ENCODE measurements around the gene NME4. TPM values are rescaled to one million over a fixed set of nuclear protein-coding genes. Genes with fewer than 3 reads are reported as not detected.

NME4 gene
- polyA plus RNA-seq, 2 of the 4 experiments (the other 2 are of a cell fraction) = 239 to 349 TPM

DNA sequence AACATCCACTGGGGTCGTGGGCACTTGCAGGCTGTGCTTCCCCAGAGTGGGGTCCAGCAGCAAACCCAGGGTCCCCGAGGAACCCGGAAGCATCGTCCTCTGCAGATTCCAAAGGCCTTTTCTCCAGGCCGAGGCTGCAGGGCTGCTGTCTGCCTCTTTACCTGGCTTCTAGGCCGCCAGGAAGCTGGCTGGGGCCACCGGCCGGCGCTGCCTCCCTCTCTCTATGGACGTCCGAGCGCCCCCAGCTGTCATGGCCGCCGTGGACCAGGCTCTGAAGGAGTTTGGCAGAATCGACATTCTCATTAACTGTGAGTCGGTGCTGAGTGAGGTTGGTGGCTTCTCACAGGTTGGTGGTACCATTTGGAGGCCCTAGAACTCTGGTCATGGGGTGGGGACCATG is 10.3 kb downstream of the NME4 start:
- FAIRE-seq (no peak), DNase-seq (ENCODE audit: low read depth in 1 of 2, low spot score in 1 of 2) (no peak), ATAC-seq (no peak)
- Histone ChIP-seq H3K4me3 (no peak overlapping the region), H3K9me3 (no peaks in the 10 kb centered on the region), H3K4me2 (no peak overlapping the region), H3K4me1 (0 out of 3 replicates have a peak, but pooled peaks cover 6% of the 10 kb centered on the region), H3K27ac (no peak overlapping the region)
- TF ChIP-seq, protein P1, sequence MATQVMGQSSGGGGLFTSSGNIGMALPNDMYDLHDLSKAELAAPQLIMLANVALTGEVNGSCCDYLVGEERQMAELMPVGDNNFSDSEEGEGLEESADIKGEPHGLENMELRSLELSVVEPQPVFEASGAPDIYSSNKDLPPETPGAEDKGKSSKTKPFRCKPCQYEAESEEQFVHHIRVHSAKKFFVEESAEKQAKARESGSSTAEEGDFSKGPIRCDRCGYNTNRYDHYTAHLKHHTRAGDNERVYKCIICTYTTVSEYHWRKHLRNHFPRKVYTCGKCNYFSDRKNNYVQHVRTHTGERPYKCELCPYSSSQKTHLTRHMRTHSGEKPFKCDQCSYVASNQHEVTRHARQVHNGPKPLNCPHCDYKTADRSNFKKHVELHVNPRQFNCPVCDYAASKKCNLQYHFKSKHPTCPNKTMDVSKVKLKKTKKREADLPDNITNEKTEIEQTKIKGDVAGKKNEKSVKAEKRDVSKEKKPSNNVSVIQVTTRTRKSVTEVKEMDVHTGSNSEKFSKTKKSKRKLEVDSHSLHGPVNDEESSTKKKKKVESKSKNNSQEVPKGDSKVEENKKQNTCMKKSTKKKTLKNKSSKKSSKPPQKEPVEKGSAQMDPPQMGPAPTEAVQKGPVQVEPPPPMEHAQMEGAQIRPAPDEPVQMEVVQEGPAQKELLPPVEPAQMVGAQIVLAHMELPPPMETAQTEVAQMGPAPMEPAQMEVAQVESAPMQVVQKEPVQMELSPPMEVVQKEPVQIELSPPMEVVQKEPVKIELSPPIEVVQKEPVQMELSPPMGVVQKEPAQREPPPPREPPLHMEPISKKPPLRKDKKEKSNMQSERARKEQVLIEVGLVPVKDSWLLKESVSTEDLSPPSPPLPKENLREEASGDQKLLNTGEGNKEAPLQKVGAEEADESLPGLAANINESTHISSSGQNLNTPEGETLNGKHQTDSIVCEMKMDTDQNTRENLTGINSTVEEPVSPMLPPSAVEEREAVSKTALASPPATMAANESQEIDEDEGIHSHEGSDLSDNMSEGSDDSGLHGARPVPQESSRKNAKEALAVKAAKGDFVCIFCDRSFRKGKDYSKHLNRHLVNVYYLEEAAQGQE (IDR thresholded peaks at IDR 0.05) = no peak
- TF ChIP-seq CEBPB (IDR thresholded peaks at IDR 0.05) = no peak
- TF ChIP-seq, protein P2, sequence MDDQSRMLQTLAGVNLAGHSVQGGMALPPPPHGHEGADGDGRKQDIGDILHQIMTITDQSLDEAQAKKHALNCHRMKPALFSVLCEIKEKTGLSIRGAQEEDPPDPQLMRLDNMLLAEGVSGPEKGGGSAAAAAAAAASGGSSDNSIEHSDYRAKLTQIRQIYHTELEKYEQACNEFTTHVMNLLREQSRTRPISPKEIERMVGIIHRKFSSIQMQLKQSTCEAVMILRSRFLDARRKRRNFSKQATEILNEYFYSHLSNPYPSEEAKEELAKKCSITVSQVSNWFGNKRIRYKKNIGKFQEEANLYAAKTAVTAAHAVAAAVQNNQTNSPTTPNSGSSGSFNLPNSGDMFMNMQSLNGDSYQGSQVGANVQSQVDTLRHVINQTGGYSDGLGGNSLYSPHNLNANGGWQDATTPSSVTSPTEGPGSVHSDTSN (IDR thresholded peaks at IDR 0.05) = no peak
- TF ChIP-seq CHD2 (IDR thresholded peaks at IDR 0.05; ENCODE audit: low read length, partially characterized antibody) = no peak
- no peak for TF ChIP-seq HDAC2 (IDR thresholded peaks at IDR 0.05)
- TF ChIP-seq HOXB5 (CRISPR knock-in tag; IDR thresholded peaks at IDR 0.05) = no peak
- no peak for TF ChIP-seq ZSCAN20 (CRISPR knock-in tag; IDR thresholded peaks at IDR 0.05)
- no peak for TF ChIP-seq EHMT2 (IDR thresholded peaks at IDR 0.05; ENCODE audit: low read depth)
- TF ChIP-seq JUN (IDR thresholded peaks at IDR 0.05) = no peak
- no peak for TF ChIP-seq TP53 (CRISPR knock-in tag; IDR thresholded peaks at IDR 0.05)
- TF ChIP-seq HOXB13 (CRISPR knock-in tag; IDR thresholded peaks at IDR 0.05; ENCODE audit: low read depth) = no peak
- ChIA-PET CTCF (interaction anchor here (0.6 kb wide), 1 partner anchor 18 kb away, joined by 3 read pairs; no protein-coding TSS in a partner anchor), POLR2A (no interaction called here)
- WGBS (ENCODE audit: missing lambda C conversion rate) = 92% methylated on average over 9 of the region's 16 CpGs

DNA sequence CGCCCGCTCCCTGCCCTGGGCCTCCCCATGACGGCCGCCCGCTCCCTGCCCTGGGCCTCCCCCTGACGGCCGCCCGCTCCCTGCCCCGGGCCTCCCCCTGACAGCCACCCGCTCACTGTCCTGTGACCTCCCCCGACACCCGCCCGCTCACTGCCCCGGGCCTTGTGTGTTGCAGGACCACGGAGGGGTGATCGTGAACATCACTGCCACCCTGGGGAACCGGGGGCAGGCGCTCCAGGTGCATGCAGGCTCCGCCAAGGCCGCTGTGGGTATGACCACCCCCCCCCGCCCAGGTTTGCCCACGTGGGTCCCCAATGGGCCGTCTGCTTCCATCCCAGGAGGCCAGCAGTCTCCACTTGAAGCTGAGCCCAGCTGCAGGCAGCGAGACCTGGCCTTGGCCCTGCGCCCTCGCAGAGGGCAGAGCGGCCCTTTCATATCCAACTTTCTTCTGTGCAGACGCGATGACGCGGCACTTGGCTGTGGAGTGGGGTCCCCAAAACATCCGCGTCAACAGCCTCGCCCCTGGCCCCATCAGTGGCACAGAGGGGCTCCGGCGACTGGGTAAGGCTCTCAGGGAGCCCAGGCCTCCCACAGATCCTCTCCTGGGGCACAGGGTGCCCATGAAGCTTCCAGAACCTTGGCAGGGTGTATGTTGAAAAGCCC is 13.6 kb downstream of the NME4 start:
- H3K4me2 ChIP-seq = no peak overlapping the region
- ChIA-PET CTCF (interaction anchor here (0.6 to 0.7 kb wide), 2 partner anchors 14 to 166 kb away, joined by 3 read pairs; no protein-coding TSS in a partner anchor), POLR2A (no interaction called here)
- DNase-seq (ENCODE audit: low read depth in 1 of 2, low spot score in 1 of 2) (no peak), FAIRE-seq (no peak), ATAC-seq (no peak; a peak in 1 of 6 replicates)
- no peak overlapping the region for H3K4me3 ChIP-seq
- H3K4me1 ChIP-seq = no peaks in the 10 kb centered on the region
- no peaks in the 10 kb centered on the region for H3K9me3 ChIP-seq
- H3K27ac ChIP-seq = no peak overlapping the region
- WGBS (ENCODE audit: missing lambda C conversion rate) = 89% methylated on average over 14 of the region's 36 CpGs
- TF ChIP-seq BHLHE40 (IDR thresholded peaks at IDR 0.05; ENCODE audit: low read depth, low read length) (no peak), HOXB5 (CRISPR knock-in tag; IDR thresholded peaks at IDR 0.05) (no peak), ZFP36 (IDR thresholded peaks at IDR 0.05; ENCODE audit: borderline replicate concordance, partially characterized antibody) (no peak), TFCP2L1 (CRISPR knock-in tag; IDR thresholded peaks at IDR 0.05) (no peak), MAZ (IDR thresholded peaks at IDR 0.05; ENCODE audit: borderline replicate concordance, low read depth, low read length) (no peak), EHMT2 (IDR thresholded peaks at IDR 0.05; ENCODE audit: low read depth) (no peak), KDM1A (IDR thresholded peaks at IDR 0.05; ENCODE audit: low read depth) (no peak), FOSB (CRISPR knock-in tag; IDR thresholded peaks at IDR 0.05) (no peak), GATA3 (IDR thresholded peaks at IDR 0.05; ENCODE audit: borderline replicate concordance) (no peak), POLR2A (IDR thresholded peaks at IDR 0.05; ENCODE audit: low read length) (no peak), HDAC2 (IDR thresholded peaks at IDR 0.05) (no peak), NPAS2 (CRISPR knock-in tag; IDR thresholded peaks at IDR 0.05; ENCODE audit: borderline replicate concordance) (no peak), ZNF302 (CRISPR knock-in tag; IDR thresholded peaks at IDR 0.05) (no peak), EP300 (IDR thresholded peaks at IDR 0.05) (no peak), CHD4 (IDR thresholded peaks at IDR 0.05; ENCODE audit: borderline replicate concordance) (no peak)
- TF ChIP-seq, protein P3, sequence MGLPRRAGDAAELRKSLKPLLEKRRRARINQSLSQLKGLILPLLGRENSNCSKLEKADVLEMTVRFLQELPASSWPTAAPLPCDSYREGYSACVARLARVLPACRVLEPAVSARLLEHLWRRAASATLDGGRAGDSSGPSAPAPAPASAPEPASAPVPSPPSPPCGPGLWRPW (IDR thresholded peaks at IDR 0.05) = no peak
- TF ChIP-seq, protein P4, sequence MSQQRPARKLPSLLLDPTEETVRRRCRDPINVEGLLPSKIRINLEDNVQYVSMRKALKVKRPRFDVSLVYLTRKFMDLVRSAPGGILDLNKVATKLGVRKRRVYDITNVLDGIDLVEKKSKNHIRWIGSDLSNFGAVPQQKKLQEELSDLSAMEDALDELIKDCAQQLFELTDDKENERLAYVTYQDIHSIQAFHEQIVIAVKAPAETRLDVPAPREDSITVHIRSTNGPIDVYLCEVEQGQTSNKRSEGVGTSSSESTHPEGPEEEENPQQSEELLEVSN (IDR thresholded peaks at IDR 0.05; ENCODE audit: borderline replicate concordance, low read depth) = no peak
- TF ChIP-seq, protein P5, sequence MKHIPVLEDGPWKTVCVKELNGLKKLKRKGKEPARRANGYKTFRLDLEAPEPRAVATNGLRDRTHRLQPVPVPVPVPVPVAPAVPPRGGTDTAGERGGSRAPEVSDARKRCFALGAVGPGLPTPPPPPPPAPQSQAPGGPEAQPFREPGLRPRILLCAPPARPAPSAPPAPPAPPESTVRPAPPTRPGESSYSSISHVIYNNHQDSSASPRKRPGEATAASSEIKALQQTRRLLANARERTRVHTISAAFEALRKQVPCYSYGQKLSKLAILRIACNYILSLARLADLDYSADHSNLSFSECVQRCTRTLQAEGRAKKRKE (CRISPR knock-in tag; IDR thresholded peaks at IDR 0.05; ENCODE audit: low read depth) = no peak
